Retinal pigment epithelial cell (primary cell): ENCODE results near the gene VPS72.

Experiments used
- DNase-seq: peaks from one replicate; pipeline ENCODE4 v3.0.0-alpha.2; 2010; ENCODE audit warnings: low read depth
- H3K4me3 ChIP-seq: 2 replicates; pipeline ENCODE4 v1.5.1; 2011; ENCODE audit warnings: mild to moderate bottlenecking, low read length, control low read depth, moderate library complexity
- TF ChIP-seq, protein P1 (sequence below): conservative IDR thresholded peaks from 2 replicates; pipeline ENCODE4 v1.5.1; 2011; ENCODE audit warnings: low read depth, low read length, control low read depth, inconsistent platforms

The VPS72 gene, protein sequence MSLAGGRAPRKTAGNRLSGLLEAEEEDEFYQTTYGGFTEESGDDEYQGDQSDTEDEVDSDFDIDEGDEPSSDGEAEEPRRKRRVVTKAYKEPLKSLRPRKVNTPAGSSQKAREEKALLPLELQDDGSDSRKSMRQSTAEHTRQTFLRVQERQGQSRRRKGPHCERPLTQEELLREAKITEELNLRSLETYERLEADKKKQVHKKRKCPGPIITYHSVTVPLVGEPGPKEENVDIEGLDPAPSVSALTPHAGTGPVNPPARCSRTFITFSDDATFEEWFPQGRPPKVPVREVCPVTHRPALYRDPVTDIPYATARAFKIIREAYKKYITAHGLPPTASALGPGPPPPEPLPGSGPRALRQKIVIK

DNA sequence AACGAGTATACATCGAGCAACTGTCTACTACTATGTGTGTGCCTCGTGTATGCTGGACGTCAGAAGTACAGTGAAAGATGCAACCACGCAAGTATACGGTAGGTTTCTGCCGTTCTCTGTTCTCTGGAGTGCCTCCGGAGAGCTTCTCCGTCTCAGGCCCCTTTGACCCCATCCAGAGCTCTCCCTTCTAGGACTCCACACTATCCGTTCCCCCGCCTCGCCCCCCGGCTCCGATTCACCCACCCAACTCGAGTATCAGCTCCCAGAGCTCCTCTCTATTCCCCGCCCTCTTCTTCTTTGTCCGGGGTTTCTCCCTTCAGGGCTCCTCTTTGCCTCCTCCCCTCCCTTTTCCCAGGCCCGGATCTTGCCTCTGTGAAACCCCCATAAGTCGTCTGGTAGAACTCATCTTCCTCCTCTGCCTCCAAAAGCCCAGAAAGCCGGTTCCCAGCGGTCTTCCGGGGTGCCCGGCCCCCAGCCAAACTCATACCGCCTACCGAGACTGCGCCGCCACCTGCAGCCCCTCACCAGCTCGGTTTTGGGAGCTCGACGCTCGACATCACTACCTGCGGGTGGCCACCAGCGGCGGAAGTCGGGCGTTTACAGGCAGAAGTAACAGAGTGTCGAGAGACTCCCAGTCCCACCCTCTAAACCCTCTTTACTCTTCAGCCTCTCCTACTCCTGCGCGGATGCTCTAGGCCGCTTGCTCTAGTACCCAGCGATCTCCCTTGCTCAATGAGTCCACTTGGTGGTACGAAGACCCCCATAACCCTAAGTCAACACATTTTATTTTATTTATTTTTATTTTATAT lies at the start of gene VPS72:
VPS72 (minus strand) TSS at position 561 of the 809 bp plus-strand sequence; CDS start at position 485, 76 bp downstream.
- peak within 1 kb of the TSS; percentile 91 for H3K4me3 ChIP-seq
- TF ChIP-seq, protein P1, sequence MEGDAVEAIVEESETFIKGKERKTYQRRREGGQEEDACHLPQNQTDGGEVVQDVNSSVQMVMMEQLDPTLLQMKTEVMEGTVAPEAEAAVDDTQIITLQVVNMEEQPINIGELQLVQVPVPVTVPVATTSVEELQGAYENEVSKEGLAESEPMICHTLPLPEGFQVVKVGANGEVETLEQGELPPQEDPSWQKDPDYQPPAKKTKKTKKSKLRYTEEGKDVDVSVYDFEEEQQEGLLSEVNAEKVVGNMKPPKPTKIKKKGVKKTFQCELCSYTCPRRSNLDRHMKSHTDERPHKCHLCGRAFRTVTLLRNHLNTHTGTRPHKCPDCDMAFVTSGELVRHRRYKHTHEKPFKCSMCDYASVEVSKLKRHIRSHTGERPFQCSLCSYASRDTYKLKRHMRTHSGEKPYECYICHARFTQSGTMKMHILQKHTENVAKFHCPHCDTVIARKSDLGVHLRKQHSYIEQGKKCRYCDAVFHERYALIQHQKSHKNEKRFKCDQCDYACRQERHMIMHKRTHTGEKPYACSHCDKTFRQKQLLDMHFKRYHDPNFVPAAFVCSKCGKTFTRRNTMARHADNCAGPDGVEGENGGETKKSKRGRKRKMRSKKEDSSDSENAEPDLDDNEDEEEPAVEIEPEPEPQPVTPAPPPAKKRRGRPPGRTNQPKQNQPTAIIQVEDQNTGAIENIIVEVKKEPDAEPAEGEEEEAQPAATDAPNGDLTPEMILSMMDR: no peak
- peak; percentile 72 for DNase-seq

DNA sequence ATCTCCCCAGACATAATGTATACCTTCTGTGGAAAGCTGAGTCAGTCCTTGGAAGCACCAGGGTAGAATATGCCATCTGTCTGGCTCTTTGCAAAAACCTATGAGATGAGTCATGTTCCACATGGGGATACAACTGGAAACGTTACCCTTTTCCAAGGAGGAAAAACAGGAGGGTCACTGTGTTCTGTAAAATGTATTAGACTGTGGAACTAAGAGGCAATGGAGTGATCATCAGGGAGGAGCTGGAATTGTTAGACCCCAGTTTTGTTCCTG lies 48.4 kb upstream of the VPS72 start:
- DNase-seq: peak; percentile 13
- no peak overlapping the region for H3K4me3 ChIP-seq
- TF ChIP-seq, protein P1: no peak

DNA sequence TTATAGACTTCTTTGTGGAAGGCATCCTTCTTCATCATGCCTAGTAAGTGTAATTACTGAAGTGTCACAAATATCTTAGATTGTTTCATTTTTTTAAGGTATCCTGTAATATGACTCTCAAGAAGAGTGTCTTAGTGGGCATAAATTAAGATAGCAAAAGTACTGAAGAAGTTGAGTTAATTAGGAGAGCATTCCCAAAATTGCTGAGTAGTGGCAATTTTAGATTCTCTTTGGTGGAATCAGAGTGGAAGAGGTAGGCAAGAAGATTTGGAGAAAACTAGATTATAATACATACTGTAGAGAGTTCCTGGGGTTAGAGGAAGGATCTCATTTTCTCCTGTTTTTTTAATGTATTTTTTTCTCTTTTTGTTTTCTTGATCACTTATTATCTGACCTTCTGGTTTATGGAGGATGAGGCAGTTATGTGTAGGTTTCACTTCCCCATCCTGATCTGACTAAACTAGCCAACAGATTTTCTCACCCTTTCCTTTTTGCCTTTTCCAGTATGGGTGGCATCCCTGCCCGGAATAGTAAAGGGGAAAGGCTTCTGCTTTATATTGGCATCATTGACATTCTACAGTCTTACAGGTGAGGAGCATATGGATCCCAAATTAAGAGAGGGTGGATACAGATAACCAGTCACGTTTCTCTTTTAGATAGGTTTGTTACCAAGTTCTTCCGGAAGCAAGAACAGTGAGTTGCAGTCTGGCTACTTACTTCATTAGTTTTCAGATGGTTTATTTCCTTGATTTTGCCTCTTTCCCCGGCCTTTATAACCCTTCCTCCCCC lies 47.9 kb upstream of the VPS72 start:
- TF ChIP-seq, protein P1: no peak
- DNase-seq: no peak
- H3K4me3 ChIP-seq: no peak overlapping the region

DNA sequence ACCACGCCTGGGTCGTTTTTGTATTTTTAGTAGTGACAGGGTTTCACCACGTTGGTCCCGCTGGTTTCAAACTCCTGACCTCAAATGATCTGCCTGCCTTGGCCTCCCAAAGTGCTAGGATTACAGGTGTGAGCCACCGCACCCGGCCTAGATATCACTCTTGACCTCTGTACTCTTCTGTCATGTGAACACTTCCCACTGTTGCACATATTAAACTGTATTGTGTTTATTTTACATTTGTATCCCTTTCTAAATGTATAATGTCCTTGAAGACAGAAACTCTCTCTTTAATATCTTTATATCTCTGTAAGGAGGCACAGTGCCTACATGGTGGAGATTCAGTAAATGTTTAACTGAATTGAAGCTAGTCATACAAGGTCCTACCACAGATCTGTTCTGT lies 45.2 kb upstream of the VPS72 start:
- no peak overlapping the region for H3K4me3 ChIP-seq
- TF ChIP-seq, protein P1: no peak
- no peak for DNase-seq

DNA sequence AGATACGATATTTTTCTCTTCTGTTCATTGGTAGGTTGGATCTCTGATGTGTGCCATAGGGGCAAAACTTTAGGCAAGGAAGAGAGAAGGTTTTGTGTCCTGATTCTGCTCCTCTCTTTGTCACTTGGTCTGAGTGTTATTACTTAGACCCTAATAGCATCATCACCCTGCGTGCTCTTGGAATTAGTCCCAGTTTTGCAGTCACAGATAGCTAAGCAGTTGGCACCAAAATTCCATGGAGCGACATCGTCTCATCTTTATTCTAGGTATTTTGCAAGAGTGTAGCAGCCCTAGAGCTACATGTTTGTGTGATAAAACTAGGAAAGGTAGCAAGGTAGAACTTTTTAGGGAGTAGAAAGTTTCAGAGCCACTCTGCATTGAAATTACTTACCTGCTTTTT lies 32.1 kb upstream of the VPS72 start:
- no peak for DNase-seq

DNA sequence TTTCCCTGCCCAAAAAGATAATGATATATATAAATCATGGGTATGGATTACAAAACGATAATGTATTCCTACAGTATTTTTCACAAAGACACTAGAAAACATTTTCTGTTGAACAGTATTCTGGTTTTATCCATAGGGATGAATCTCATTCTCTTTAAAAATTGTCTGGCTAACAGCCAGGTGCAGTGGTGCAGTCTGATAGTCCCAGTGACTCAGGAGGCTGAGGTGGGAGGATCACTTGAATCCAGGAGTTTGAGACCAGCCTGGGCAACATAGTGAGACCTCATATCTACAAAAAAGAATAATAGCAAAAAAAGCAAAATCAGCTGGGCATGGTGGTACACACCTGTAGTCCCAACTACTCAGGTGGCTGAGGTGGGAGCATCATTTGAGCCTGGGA lies 31.6 kb upstream of the VPS72 start:
- DNase-seq: no peak
- H3K4me3 ChIP-seq: no peak overlapping the region
- TF ChIP-seq, protein P1: no peak

More for the DNA sequence above, 32.1 kb upstream of the VPS72 start:
- TF ChIP-seq, protein P1: no peak
- no peak overlapping the region for H3K4me3 ChIP-seq
